CD4-positive, alpha-beta T cell (primary cell): ENCODE results near the gene RGS9. TPM values are rescaled to one million over a fixed set of nuclear protein-coding genes. Genes with fewer than 3 reads are reported as not detected.
A peak's percentile ranks its signal among the peaks of the same experiment; 100 is the strongest.

ENCODE experiments used
- ATAC-seq: fragments of 200-7000 bp; cut with Tn5 transposase; one replicate; pipeline ENCODE4 v1.10.0; 2022; ENCODE audit warnings: mild to moderate bottlenecking; ENCODE audit not compliant: poor library complexity
- CTCF ChIA-PET: fragments of 350-600 bp; sonication (Branson Sonifier 250); formaldehyde crosslinking; loops from one replicate; lab custom pipeline; 2021; ENCODE audit warnings: antibody characterized with exemption, inconsistent platforms; lab: Charles Lee
- POLR2A ChIA-PET: fragments of 350-600 bp; sonication (Branson Sonifier 250); formaldehyde crosslinking; loops from one replicate; lab custom pipeline; 2021; ENCODE audit warnings: antibody characterized with exemption, inconsistent platforms; lab: Charles Lee
- DNase-seq, 14 experiments: peaks; one replicate each; pipeline ENCODE4 v3.0.0-alpha.2; 2013 to 2020; ENCODE audit warnings: mixed read lengths in 2 of 14
- H3K27ac ChIP-seq, 2 donors: one replicate each; pipeline versions ENCODE4 v1.5.1 to v1.7.0; 2013; ENCODE audit warnings: low read length in 2 of 2, low read depth in 1 of 2, mild to moderate bottlenecking in 1 of 2
- H3K27me3 ChIP-seq, 2 experiments: 1 replicate in 1 of 2; 2 replicates in 1 of 2; pipeline versions ENCODE4 v1.6.1 to v1.7.0; 2013; ENCODE audit warnings: low read length in 2 of 2, control low read depth in 1 of 2, mild to moderate bottlenecking in 1 of 2, moderate library complexity in 1 of 2; ENCODE audit not compliant: insufficient read depth in 2 of 2, control insufficient read depth in 1 of 2
- H3K36me3 ChIP-seq: one replicate; pipeline ENCODE4 v1.6.1; 2013; ENCODE audit warnings: low read length, control low read depth; ENCODE audit not compliant: insufficient read depth
- H3K4me1 ChIP-seq: one replicate; pipeline ENCODE4 v1.6.1; 2013; ENCODE audit warnings: low read length, control low read depth; ENCODE audit not compliant: insufficient read depth
- H3K4me3 ChIP-seq: one replicate; pipeline ENCODE4 v1.5.1; 2013; ENCODE audit warnings: mild to moderate bottlenecking, low read length, moderate library complexity
- H3K9me3 ChIP-seq, 2 experiments: 1 replicate in 1 of 2; 2 replicates in 1 of 2; pipeline versions ENCODE4 v1.6.1 to v1.7.0; 2013; ENCODE audit warnings: low read length in 2 of 2, mild to moderate bottlenecking in 2 of 2, control low read depth in 1 of 2, moderate library complexity in 1 of 2; ENCODE audit not compliant: control insufficient read depth in 1 of 2, insufficient read depth in 1 of 2
- H3K27ac Mint-ChIP-seq: one replicate; pipeline ENCODE4 v1.8.0; 2020; ENCODE audit warnings: mixed read lengths
- H3K27me3 Mint-ChIP-seq: one replicate; pipeline ENCODE4 v1.8.0; 2021; ENCODE audit warnings: mixed read lengths
- H3K36me3 Mint-ChIP-seq: one replicate; pipeline ENCODE4 v1.8.0; 2021; ENCODE audit warnings: low read depth, mixed read lengths
- H3K4me1 Mint-ChIP-seq: one replicate; pipeline ENCODE4 v1.8.0; 2021; ENCODE audit warnings: low read depth, mixed read lengths
- H3K4me3 Mint-ChIP-seq: one replicate; pipeline ENCODE4 v1.8.0; 2020; ENCODE audit warnings: mild to moderate bottlenecking, mixed read lengths
- H3K9me3 Mint-ChIP-seq: one replicate; pipeline ENCODE4 v1.8.0; 2020; ENCODE audit warnings: mixed read lengths
- intact Hi-C, 2 experiments: fragments of 100-400 bp; cut with DNase I in 1 of 2; cut with micrococcal nuclease in 1 of 2; formaldehyde crosslinking; loops; one replicate each; pipeline versions ENCODE4 v1.15.1 to v1.9.0; 2023 to 2025; cut with DNase I, micrococcal nuclease
- total RNA-seq, 174 experiments: library from RNA in 2 of 174; stranded (reverse) in 2 of 174; gene quantifications; one replicate each; pipeline ENCODE4 v1.2.3 and lab custom pipeline; 2021 to 2026
- TF ChIP-seq, protein P1 (sequence below): fragments of 200-600 bp; IDR thresholded peaks from one replicate; pipeline ENCODE4 v1.8.0; 2022; ENCODE audit warnings: antibody characterized with exemption, mild to moderate bottlenecking

Gene RGS9
- total RNA-seq, 2 experiments from 2014 or later = 0.60 to 0.73 TPM

DNA sequence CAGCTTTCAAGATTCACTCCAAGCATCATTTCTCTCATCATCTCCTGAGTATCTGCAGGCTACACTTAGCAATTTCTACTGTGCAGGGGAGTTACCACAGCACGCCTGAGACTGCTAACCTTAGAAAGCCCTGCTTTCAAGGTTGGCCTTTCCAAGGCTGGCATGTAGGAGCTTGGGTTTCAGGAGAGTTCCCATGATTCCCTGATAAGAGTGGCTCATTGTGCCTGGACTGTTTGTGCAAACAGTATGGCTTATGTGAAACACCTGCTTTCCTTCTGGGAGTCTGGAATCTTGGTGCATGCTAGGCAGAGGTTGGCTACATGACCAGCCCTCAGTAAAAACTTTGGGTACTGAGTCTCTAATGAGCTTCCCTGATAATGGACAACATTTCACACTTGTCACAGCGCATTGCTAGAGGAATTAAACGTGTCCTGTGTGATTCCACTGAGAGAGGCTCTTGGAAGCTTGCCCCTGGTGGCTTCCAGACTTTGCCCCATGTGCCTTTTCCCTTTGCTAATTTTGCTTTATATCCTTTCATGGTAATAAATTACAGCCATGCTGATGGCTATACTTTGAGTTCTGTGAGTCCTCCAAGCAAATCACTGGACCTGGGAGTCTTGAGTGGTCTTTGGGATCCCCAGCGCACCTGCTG is 19.7 kb upstream of the RGS9 start:
- Mint-ChIP-seq H3K36me3 (no peaks in the 10 kb centered on the region), H3K4me1 (peaks cover 3% of the 10 kb centered on the region), H3K27me3 (peaks cover 24% of the 10 kb centered on the region), H3K27ac (no peak overlapping the region), H3K9me3 (no peaks in the 10 kb centered on the region), H3K4me3 (no peak overlapping the region)
- Histone ChIP-seq H3K27ac (no peak overlapping the region), H3K9me3 (no peaks in the 10 kb centered on the region), H3K4me3 (no peak overlapping the region), H3K36me3 (no peaks in the 10 kb centered on the region), H3K4me1 (peaks cover 8% of the 10 kb centered on the region), H3K27me3 (no peaks in the 10 kb centered on the region)
- intact Hi-C loops = no loop called here
- POLR2A ChIA-PET = no interaction called here
- CTCF ChIA-PET = interaction anchor here (1.3 kb wide), 1 partner anchor 20 kb away, joined by 4 read pairs; the partner anchor contains the start of gene RGS9
- no peak for ATAC-seq
- TF ChIP-seq, protein P1, sequence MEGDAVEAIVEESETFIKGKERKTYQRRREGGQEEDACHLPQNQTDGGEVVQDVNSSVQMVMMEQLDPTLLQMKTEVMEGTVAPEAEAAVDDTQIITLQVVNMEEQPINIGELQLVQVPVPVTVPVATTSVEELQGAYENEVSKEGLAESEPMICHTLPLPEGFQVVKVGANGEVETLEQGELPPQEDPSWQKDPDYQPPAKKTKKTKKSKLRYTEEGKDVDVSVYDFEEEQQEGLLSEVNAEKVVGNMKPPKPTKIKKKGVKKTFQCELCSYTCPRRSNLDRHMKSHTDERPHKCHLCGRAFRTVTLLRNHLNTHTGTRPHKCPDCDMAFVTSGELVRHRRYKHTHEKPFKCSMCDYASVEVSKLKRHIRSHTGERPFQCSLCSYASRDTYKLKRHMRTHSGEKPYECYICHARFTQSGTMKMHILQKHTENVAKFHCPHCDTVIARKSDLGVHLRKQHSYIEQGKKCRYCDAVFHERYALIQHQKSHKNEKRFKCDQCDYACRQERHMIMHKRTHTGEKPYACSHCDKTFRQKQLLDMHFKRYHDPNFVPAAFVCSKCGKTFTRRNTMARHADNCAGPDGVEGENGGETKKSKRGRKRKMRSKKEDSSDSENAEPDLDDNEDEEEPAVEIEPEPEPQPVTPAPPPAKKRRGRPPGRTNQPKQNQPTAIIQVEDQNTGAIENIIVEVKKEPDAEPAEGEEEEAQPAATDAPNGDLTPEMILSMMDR = no peak
- no peak for DNase-seq

GRCh38 chr17:65121368-65121767 is 15.8 kb upstream of the RGS9 start:
- Mint-ChIP-seq H3K27me3 (peaks cover 24% of the 10 kb centered on the region), H3K4me3 (peak overlapping the region; percentile 37), H3K36me3 (no peaks in the 10 kb centered on the region), H3K27ac (no peak overlapping the region), H3K9me3 (no peaks in the 10 kb centered on the region), H3K4me1 (peaks cover 14% of the 10 kb centered on the region)
- Histone ChIP-seq H3K4me1 (peaks cover 15% of the 10 kb centered on the region), H3K36me3 (no peaks in the 10 kb centered on the region), H3K9me3 (no peaks in the 10 kb centered on the region), H3K27me3 (no peaks in the 10 kb centered on the region), H3K4me3 (no peak overlapping the region), H3K27ac (no peak overlapping the region)
- intact Hi-C loops = loop anchor here (2.0 to 5.0 kb wide), 3 partner anchors 17 to 144 kb away; partner anchors contain the start of gene GNA13 (in 2 of the 2)
- ChIA-PET POLR2A (no interaction called here), CTCF (interaction anchor here (1.0 kb wide), 1 partner anchor 16 kb away, joined by 3 read pairs; the partner anchor contains the start of gene RGS9)
- ATAC-seq (no peak), DNase-seq (peak in 1 of 14 experiments; percentile 23)
- TF ChIP-seq, protein P1 = no peak

DNA sequence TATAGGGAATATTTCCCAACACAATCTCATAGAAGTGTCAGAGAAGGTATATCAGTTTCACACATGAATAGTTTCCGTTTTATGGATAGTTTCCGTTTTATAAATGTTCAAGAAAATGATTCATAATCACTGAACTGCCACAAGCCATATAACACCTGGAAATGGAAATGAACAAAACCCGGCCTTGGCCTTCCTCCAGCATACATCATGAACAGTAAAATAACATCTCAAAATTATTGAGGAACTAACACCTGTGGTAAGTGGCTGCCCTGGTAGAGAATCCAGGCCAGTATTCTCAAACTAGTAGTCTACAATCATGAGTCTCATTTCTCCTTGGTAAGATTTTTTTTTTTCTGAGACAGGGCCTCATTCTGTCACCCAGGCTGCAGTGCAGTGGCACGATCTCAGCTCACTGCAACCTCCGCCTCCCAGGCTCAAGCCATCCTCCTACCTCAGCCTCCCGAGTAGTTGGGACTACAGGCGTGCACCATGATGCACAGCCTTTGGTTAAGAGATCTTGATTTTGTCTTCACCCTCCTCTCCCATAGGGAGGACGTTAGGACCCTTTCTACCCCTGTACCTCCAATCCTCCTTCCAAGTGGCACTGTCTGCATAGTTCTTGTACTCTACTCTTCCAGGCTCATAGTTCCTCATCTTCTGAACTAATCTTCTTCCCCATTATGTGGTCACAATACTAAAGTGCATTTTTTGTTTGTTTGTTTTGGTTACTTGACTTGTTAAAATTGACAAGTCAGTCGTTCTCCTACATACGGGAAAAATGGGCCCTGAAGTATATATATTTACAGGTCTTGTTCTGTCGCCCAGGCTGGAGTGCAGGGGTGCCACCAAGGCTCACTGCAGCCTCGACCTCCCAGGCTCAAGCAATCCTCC is 15.0 kb upstream of the RGS9 start:
- peaks cover 18% of the 10 kb centered on the region for H3K27me3 Mint-ChIP-seq
- ATAC-seq (no peak), DNase-seq (no peak)
- H3K4me3 Mint-ChIP-seq = peak overlapping the region; percentile 88
- peak overlapping the region; percentile 81 for H3K4me3 ChIP-seq
- CTCF ChIA-PET = interaction anchor here (1.0 to 2.2 kb wide), 4 partner anchors 15 to 203 kb away, joined by 3 to 16 read pairs (median 8); partner anchors contain the start of genes LRRC37A3 and RGS9
- TF ChIP-seq, protein P1 = no peak
- POLR2A ChIA-PET = interaction anchor here (0.6 to 2.1 kb wide), 6 partner anchors 21 to 780 kb away, joined by 3 to 12 read pairs (median 6); partner anchors contain the start of gene GNA13
- no peaks in the 10 kb centered on the region for H3K36me3 ChIP-seq
- H3K4me1 ChIP-seq = peaks cover 15% of the 10 kb centered on the region
- no peaks in the 10 kb centered on the region for H3K9me3 ChIP-seq
- no peak overlapping the region for H3K27ac ChIP-seq
- H3K27me3 ChIP-seq = no peaks in the 10 kb centered on the region
- no peaks in the 10 kb centered on the region for H3K36me3 Mint-ChIP-seq
- H3K9me3 Mint-ChIP-seq = no peaks in the 10 kb centered on the region
- H3K27ac Mint-ChIP-seq = peak overlapping the region; percentile 87
- H3K4me1 Mint-ChIP-seq = peaks cover 14% of the 10 kb centered on the region
- intact Hi-C loops = loop anchor here (2.0 to 5.0 kb wide), 3 partner anchors 17 to 145 kb away; partner anchors contain the start of gene GNA13 (in 2 of the 2)
